Activated gamma-delta T cell treated with Interleukin-2 at 50 U/mL for 16 hours (primary cell): Measurements from ENCODE around the gene SERPINA10.

Source experiments
- DNase-seq: peaks from one replicate; pipeline ENCODE4 v3.0.0-alpha.2; 2020

SERPINA10 gene, protein sequence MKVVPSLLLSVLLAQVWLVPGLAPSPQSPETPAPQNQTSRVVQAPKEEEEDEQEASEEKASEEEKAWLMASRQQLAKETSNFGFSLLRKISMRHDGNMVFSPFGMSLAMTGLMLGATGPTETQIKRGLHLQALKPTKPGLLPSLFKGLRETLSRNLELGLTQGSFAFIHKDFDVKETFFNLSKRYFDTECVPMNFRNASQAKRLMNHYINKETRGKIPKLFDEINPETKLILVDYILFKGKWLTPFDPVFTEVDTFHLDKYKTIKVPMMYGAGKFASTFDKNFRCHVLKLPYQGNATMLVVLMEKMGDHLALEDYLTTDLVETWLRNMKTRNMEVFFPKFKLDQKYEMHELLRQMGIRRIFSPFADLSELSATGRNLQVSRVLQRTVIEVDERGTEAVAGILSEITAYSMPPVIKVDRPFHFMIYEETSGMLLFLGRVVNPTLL

DNA sequence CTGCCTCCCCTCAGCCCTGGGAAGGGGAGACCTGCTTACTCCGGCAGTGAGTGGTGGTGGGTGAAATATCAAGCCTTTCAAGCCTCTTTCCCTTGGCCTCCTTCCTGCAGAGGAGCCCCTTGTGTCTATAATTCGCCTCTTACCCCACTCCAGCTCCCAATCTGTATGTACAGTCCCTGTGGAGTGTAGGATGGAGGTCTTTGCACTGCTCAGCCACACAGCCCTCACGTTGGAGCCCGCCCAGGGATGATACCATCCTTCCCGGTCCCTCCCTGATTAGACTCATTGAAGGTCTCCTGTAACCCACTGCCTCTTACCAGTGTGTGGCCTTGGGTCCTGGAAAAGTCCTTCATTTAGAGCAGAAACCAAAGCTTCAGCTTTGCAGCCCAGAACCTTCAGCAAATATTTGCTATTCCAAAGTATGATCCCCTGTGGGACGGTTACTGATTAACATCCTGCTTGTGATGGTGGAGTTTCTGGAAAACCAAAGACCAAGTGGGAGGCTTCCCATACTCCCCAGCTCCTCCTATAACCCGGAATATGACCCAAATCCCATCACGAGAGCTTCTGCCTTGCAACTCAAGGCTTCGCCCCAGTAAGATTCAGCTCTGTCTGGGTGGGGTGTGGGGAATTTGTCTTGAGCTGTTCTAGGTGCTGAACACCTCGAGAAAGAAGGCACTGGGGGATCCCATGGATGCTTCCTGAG is at the start of gene SERPINA10:
TSS of gene SERPINA10 (minus strand) at position 397 of the 706 bp plus-strand sequence. CDS start 2,675 bp downstream, outside the sequence.
- no peak for DNase-seq

DNA sequence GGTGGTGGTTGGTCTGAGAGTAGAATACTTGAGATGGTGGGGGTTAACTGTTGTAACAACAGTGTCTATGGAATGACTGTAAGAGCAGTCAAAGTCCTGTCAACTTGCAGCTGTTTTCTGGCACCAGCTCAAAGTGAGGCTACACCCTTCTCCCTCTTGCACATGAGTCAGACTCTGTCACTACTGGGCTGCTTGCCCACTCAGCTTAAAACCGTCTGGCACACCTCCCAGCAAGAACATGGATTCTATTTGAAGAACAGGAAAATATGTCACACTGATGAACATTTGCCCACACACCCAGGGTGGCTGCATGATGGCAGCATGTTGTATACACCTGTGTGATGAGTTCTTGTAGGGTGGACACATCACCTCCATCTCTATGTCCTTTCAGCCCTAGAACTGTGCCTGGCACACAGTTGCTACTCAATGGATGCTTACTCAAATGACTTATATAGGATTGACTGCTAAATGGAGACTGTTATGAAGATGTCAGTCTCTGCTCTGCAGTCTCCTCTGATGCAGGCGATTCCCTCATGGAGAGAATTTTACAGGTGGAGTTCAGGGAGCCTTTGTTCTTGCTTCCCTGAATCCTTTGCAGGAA is 49.4 kb upstream of the SERPINA10 start:
- no peak for DNase-seq

DNA sequence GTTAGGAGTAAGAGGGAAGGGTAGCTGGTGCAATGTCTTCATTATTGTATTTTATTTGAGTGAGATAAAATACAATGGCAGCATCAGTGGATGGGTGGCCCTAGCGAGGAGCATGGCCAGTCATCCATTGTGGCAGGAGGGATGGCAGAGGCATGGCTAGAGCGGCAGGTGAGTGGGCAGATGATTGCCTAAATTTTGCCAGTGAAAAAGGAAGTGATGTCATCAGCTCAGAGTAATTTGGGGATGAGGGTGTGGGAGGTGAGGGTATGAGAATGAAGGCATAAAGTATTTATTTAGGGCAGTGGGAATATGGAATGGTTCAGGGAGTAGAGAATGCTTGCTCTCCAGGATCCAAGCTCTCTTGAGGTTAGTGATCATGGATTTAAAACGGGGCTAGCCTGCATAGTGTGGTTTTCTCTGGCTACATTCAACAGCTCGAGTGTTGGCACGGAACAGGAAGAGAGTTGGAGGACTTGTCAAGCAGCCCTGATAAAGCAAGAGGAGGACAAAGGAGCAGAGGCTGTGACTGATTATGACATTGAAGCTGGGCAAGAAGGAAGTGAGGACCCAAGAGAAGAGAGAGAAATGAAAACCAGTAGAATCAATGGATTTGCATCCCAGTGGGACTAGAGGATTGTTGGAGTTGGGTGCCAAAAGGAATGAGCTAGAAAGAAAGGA is 48.7 kb upstream of the SERPINA10 start:
- DNase-seq, result no peak

DNA sequence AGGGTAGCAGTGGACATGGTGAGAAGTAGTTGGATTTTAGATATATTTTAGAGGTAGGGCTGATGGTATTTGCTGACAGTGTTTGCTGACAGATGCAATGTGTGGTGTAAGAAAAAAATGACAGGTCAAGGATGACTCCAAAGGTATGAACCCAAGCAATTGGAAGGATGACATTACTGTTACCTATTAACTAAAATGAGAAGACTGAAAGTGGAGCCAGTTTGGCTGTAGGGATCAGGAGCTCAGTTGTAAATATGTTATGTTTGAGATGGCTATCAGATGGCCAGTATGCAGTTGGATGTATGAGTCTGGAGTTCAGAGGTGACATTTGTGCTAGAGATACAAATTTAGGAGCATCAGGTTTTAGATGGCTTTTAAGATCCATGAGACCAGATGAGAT is 47.5 kb upstream of the SERPINA10 start:
- DNase-seq, result no peak

DNA sequence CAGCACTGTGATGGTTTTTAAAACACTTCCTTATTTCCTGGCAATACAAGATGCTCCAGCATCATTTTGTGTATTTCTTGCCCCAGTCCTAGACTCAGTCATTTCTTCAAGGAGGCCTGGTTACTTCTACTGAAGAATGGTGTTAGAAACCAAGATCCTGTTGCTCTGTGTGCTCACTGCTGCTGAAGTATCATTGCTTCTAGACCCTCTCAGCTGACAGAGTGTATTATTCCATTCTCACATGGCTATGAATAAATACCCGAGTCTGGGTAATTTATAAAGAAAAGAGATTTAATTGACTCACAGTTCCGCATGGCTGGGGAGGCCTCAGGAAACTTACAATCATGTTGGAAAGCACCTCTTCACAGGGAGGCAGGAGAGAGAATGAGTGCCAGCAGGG is 45.0 kb upstream of the SERPINA10 start:
- DNase-seq, result no peak

DNA sequence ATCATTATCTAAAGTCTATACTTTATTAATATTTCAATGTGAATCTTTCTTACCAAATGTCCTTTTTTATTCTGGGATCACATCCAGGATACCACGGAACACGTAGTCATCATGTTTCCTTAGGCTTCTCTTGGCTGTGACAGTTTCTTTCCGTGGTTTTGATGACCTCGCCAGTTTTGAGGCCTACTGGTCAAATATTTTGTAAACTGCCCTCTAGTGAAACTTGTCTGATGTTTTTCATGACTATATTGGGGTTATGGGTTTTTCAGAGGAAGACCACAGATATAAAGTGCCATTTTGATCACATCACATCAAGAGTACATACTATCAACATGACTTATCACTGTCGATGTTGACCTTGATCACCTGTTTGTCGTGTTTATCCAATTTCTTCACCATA is 44.2 kb upstream of the SERPINA10 start:
- DNase-seq, result no peak

DNA sequence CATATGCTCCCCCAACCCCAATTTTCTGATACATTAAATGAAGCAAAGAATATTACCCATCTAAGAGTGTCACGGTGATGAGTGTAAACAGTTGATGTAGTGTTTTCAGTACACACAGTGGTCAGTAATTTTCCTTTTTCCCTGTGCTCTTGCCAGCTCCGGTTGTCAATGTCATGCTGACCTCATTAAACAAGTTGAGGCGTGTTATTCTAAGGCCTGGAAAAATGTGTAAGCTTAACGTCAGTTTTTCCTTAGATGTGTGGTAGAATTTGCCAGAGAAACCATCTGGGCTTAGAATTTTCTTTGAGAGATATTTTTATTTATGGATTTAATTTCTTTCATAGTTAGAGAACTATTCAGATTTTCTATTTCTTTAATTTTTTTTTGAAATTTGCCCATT is 41.8 kb upstream of the SERPINA10 start:
- DNase-seq, result no peak

DNA sequence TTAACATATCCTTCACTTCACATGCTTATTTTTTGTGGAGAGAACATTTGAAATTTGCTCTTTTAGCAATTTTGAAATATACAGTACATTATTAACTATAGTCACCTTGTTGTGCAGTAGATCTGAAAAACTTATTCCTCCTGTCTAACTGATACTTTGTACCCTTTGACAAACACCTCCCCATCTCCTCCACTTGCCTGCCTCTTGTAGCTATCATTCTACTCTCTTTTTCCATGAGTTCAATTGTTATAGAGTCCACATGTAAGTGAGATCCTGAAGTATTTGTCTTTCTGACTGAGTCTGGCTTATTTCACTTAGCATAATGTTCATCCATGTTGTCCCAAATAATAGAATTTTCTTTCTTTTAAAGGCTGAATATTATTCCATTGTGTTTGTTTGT is 39.5 kb upstream of the SERPINA10 start:
- DNase-seq, result no peak

DNA sequence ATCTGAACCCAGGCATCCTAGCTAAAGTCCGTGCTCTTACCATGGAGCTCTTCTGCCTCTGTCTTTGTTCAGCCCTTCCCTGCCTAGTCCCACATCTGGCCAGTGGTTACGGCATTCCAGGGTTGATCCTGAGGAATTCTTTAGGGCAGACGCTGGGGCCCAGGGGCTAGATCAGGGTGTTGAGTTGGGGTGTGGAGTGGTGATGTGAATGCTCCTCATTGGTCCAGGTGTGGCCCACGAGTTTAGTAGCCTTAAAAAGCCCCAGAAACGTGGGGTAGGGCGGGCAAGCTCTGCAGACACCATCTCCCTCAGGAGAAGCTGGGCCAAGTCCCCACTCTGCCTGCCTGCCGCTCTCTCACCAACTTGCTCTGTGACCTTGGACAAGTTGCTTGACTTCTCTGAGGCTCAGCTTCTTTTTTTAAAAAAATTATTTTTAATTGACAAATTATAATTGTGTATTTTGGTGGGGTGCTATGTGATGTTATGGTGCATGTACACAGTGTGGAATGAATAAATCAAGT is 39.1 kb upstream of the SERPINA10 start:
- no peak for DNase-seq

DNA sequence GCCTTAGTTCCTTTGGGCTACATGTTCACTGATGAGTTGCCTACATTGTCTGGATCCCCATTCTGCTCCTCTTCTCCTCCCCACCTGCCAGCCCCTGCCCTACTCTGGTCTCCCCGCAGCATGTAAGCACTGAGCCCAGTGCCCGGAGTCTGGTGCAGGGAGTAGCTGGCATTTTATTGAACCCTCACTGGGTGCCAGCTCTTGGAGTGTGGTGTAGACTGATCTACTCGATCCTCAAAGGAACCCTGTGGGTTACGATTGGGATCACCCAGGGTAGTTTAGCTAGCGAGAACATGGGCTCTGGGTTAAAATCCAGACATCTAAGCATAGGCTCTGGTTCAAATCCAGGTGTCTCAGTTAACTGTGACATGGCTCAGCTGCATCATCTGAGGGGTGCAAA is 38.4 kb upstream of the SERPINA10 start:
- DNase-seq, result no peak

DNA sequence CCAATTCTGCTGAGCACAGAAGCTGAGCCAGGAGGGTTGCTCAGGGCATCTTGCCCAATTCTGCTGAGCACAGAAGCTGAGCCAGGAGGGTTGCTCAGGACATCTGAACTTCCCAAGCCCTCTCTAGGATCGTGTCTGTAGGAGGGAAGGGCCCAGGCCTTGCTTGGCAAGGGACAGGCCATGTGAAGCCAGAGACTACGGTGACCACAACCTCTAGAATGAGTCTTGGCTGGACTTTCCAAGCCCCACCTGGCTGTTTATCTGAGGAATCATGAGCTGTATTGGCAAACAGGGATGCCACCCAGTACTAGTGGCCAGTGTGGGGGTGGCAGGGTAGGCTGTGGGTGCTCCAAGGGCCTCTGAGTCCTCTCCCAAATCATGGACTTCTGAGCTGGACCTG is 37.8 kb upstream of the SERPINA10 start:
- no peak for DNase-seq

DNA sequence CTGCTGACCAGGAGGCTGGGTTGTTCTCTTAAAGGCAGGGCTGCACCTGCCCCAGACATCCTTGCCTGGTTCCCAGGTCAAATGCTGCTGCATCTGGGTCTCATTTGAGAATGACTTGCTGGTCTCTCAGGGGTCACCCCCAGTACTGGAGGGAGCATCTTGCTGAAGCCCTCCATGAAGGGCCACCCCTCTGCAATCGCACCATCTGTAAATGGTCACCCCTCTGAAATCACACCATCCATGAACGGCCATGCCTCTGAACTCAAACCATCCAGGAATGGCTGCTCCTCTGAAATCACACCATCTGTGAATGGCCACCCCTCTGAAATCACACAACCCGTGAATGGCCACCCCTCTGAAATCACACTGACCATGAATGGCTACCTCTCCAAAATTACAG is 37.4 kb upstream of the SERPINA10 start:
- no peak for DNase-seq

DNA sequence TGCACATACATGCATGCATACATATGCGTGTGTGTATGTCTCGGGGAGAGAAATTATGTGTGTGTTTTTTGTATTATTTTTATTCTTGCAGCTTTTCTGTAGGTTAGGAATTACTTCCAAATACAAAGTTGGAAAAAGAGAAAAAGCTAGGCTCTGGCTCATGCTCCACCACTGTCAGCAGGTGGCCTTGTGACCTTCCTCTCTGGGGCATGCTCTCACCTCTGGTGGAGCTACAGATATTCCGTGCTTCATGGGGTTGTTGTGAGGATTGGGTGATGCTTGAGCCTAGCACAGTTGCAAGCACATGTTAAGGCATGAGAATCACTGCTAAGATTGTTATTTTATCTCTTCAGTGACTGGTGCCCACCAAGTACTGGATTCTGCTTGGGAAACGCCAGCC is 36.8 kb upstream of the SERPINA10 start:
- DNase-seq, result no peak

DNA sequence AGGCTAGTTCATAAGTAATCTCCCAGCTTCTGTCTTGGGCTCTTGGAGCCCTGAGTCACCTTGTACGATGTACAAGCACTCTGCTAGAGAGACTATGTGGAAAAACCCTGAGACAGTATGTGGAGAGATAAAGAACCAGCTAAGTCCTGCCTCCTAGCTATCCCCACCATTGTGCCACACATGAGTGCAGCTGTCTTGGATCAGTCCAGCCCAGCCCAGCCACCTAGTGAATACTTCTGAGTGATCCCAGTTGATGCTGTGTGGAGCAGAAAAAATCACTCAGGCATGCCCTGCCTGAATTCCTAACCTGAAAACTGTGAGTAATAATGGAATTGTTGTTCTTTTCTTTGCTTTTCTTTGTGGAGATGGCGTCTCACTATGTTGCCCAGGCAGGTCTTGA is 35.1 kb upstream of the SERPINA10 start:
- no peak for DNase-seq

DNA sequence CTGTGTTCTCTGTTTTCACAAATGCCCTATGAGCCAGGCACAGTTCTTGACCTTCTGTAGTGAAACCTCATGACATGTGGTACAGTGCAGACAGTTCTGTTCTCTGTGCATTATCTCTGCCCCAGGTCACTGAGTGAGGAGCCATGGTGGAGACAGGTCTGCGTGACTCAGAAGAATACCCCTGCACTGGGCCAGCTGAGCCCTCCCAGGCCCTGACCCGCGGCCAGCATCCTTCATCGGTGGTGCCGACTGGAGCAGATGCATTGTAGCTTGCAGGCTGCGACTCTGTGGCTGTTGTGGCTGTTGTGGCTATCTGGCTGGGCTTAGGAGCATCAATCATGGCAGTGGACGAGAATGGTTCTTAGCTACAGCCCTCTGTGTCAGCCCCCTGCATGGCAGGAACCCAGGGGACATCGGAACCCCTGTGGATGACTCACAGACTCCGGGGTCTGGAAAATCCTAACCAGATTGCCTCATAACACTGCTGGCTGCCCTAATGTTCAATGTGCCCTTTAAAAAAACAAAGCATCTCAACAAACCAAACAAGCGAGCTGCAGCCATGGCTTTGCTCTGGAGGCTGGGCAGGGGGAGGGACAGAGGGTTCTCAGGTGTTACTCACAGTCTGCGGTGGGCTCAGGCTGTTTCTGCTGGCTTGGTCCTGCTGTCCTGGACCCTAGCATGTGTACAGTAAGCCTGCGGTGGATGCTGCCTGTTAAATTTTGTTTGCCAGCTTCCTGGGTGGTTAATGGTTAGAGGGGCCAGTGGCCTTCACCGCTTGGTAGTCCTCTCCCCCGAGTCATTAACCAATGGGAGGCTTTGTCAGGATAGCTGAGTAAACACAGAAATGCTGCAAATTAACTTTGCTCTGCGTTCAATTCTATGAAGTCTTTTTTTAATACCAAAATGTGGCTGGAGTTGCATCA is 29.8 kb upstream of the SERPINA10 start, which contains the start of gene SERPINA6:
TSS of gene SERPINA6 (minus strand) at position 689 of the 923 bp plus-strand sequence. CDS start 8,688 bp downstream, outside the sequence.
- no peak for DNase-seq

DNA sequence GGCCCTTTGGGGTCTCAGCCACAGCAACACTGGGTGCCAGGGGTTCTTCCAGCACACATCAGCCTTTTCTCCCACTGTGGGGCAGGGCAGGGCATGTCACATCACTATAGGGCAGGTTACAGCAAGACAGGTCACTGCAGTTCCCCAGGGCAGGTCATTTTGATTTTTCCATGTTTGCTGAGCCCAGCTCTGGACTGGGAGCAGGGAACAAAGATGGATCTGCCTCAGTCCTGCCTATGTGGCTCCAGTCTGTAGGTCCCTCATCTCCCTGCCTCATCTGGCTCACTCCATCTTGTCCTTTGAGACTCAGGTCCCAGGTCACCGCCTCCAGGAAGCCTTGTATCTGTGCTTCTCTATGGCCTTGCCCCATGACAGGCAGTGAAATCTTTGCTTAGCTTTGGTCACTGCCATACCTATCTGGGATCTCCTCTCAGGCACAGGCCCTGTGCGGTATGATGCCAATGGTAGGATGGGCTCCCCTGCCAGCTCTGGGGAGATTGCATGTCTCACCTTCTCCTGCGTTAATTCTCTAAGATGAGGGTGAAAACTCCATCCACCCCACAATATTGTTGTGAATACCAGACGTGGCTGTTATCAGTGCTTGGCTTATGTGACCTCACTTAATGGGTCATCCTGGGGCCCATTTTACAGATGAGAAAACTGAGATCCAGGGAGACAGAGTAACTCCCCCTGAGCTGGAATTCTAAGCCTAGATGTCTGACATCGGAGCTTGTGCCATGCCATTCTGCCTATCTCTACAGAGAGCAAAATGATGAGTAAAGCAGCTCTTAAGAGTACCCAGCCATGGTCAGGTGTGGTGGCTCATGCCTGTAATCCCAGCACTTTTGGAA is 28.6 kb upstream of the SERPINA10 start:
- DNase-seq, result no peak

DNA sequence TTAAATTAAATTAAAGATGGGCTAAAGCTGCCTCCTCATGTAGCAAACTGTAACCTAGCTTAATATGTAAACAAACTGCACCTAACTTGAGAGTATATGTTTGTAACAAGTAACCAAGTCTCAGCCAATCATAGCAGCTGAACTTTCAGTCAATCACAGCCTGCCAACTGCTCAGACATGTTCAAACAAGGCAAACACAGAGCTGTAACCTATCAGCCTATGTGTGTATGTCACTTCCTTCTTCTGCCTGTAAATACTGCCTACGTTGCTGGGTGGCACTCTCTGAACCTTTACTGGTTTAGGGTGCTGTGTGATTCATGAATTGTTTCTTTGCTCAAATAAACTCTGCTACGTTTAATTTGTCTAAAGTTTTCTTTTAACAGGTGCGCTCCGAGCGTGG is 27.2 kb upstream of the SERPINA10 start:
- DNase-seq, result no peak

DNA sequence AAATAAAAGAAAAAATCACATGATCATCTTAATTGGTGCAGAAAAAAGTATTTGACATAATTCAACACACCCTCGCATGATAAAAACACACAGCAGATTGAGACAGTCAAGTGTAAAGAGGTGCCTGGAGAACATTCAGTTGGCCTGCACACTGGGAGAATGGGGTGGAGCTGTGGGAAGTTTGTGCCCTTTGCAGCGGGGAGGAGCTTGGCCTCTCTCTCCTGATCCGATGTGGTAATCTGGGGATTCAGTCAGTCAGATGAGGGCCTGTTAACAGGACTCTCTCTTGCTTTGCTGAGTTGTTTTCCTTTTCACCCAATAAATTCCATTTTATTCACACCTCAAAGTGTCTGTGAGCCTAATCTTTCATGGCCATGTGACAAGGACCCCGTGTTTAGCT is 24.2 kb upstream of the SERPINA10 start:
- DNase-seq, result no peak

DNA sequence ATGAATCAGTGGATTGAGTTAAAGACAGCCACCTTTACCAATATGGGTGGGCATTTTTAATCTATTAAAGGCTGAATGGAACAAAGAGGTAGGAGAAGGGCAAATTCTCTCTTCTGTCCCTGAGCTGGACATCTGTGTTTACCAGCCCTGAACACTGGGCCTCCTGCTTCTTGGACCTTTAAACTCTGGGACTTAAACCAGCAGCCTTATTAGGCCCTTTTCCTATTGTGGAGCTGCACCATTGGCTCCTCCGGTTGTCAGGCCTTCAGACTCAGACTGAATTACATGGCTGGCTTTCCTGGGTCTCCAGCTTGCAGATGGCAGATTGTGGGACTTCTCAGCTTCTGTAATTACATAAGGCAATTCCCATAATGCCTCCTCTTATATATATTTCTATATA is 23.6 kb upstream of the SERPINA10 start:
- DNase-seq, result no peak

DNA sequence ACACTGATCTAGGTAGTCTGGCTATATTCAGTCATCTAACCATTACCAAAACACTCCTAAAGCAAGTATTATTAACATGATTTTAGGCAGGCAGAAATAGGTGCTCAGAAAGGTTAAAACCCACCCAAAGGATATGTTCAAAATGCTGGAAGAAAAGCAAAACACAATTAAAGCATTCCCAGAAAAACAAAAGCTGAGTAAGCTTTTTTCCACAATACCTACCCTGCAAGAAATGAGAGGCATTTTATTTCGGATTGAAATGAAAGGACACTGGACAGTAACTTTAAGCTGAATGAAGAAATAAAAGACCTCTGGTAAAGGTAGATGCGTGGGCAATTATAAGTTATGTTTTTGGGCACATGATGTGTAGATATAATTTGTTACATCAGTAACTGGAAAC is 21.8 kb upstream of the SERPINA10 start:
- no peak for DNase-seq
